OCI-LY7 (cell line): ENCODE results near the gene ZNF83. TPM values are rescaled to one million over a fixed set of nuclear protein-coding genes. Genes with fewer than 3 reads are reported as not detected.

Source experiments
- BruUV-seq: library from RNA; stranded (reverse); fragments of 400-500 nt; replicated peaks from 2 replicates; lab custom pipeline; 2021; lab: Mats Ljungman, UMichigan
- CTCF ChIA-PET: fragments of 300-600 bp; sonication (Branson Sonifier 250); formaldehyde crosslinking; loops from one replicate; lab custom pipeline; 2022; ENCODE audit warnings: antibody characterized with exemption; ENCODE audit not compliant: unreplicated experiment; lab: Charles Lee
- POLR2A ChIA-PET: fragments of 300-600 bp; sonication (Branson Sonifier 250); formaldehyde crosslinking; loops from one replicate; lab custom pipeline; 2022; ENCODE audit warnings: antibody characterized with exemption; lab: Charles Lee
- DNase-seq: peaks from one replicate; pipeline ENCODE4 v3.0.0-alpha.2; 2015; ENCODE audit warnings: low spot score
- H2AFZ ChIP-seq: fragments of 200-600 bp; sonication (generic), shearing (Covaris generic); 2 replicates; pipeline ENCODE4 v1.6.1; 2014; ENCODE audit warnings: mild to moderate bottlenecking, antibody characterized with exemption, low read length, moderate library complexity
- H3K27ac ChIP-seq: fragments of 200-600 bp; sonication (generic); 2 replicates; pipeline ENCODE4 v1.5.1; 2014; ENCODE audit warnings: mixed run types, low read depth, mild to moderate bottlenecking, moderate library complexity, low read length, inconsistent platforms; ENCODE audit not compliant: poor library complexity, severe bottlenecking
- H3K36me3 ChIP-seq: fragments of 200-600 bp; sonication (generic); 2 replicates; pipeline ENCODE4 v1.6.1; 2014; ENCODE audit warnings: mild to moderate bottlenecking, antibody characterized with exemption, low read length, moderate library complexity, mixed read lengths; ENCODE audit not compliant: insufficient read depth
- H3K4me1 ChIP-seq: fragments of 200-600 bp; sonication (generic); 2 replicates; pipeline ENCODE4 v1.5.1; 2014; ENCODE audit warnings: mild to moderate bottlenecking, low read length; ENCODE audit not compliant: insufficient read depth, poor library complexity, severe bottlenecking
- H3K4me2 ChIP-seq: fragments of 200-600 bp; sonication (generic); 2 replicates; pipeline ENCODE4 v1.6.1; 2014; ENCODE audit warnings: mild to moderate bottlenecking, low read length
- H3K4me3 ChIP-seq: fragments of 200-600 bp; sonication (generic); 2 replicates; pipeline ENCODE4 v1.5.1; 2014; ENCODE audit warnings: mild to moderate bottlenecking, low read depth, low read length; ENCODE audit not compliant: poor library complexity, severe bottlenecking
- H3K79me2 ChIP-seq: fragments of 200-600 bp; sonication (generic); 2 replicates; pipeline ENCODE4 v1.6.1; 2016; ENCODE audit warnings: low read depth, mild to moderate bottlenecking, low read length, moderate library complexity, mixed read lengths; ENCODE audit not compliant: insufficient read depth
- H3K9me2 ChIP-seq: fragments of 200-600 bp; sonication (generic); 2 replicates; pipeline ENCODE4 v1.6.1; 2016; ENCODE audit warnings: mild to moderate bottlenecking, low read length, mixed read lengths; ENCODE audit not compliant: insufficient read depth
- H3K9me3 ChIP-seq: fragments of 200-600 bp; sonication (generic); 2 replicates; pipeline ENCODE4 v1.6.1; 2014; ENCODE audit warnings: mild to moderate bottlenecking, mixed run types, low read length, mixed read lengths
- H4K20me1 ChIP-seq: fragments of 200-600 bp; sonication (generic); 2 replicates; pipeline ENCODE4 v1.6.1; 2014; ENCODE audit warnings: mild to moderate bottlenecking, antibody characterized with exemption, low read length, moderate library complexity, mixed read lengths; ENCODE audit not compliant: insufficient read depth
- CTCF ChIP-seq: fragments of 200-600 bp; sonication (generic); conservative IDR thresholded peaks from 2 replicates; pipeline ENCODE4 v1.5.1; 2014; ENCODE audit warnings: mild to moderate bottlenecking, antibody characterized with exemption, low read length, moderate library complexity, mixed read lengths
- EZH2phosphoT487 ChIP-seq: fragments of 200-600 bp; sonication (generic); IDR thresholded peaks from 2 replicates; pipeline ENCODE4 v1.6.1; 2018; ENCODE audit warnings: low read depth, borderline replicate concordance, mild to moderate bottlenecking, mixed run types, antibody characterized with exemption, low read length, moderate library complexity, mixed read lengths
- intact Hi-C: fragments of 100-400 bp; cut with micrococcal nuclease; formaldehyde crosslinking; loops from one replicate; pipeline ENCODE4 v1.10.0; 2022; ENCODE audit not compliant: unreplicated experiment
- total RNA-seq, 2 experiments: library from RNA; depleted of rRNA in 1 of 2; stranded (reverse); fragments of >200 nt in 1 of 2; shearing (Covaris generic) in 1 of 2; gene quantifications; 2 replicates each; pipeline ENCODE4 v1.2.3, GENCODE V29; 2014 to 2022

The ZNF83 gene
- total RNA-seq, 2 experiments from 2014 or later = 47.2 to 59.4 TPM

- no peak for TF ChIP-seq CTCF
- TF ChIP-seq EZH2phosphoT487 = no peak
- Histone ChIP-seq H3K4me2 (no peak overlapping the region), H3K4me1 (no peaks in the 10 kb centered on the region), H3K4me3 (no peak overlapping the region), H3K9me2 (no peaks in the 10 kb centered on the region), H2AFZ (no peak overlapping the region), H3K27ac (no peak overlapping the region), H3K9me3 (no peaks in the 10 kb centered on the region), H3K36me3 (peaks cover 48% of the 10 kb centered on the region), H3K79me2 (no peaks in the 10 kb centered on the region), H4K20me1 (no peaks in the 10 kb centered on the region)
- intact Hi-C loops = no loop called here
- no TSS peak for BruUV-seq
- no peak for DNase-seq
- POLR2A ChIA-PET = no interaction called here
- CTCF ChIA-PET = no interaction called here
Observed at GRCh38 chr19:52665027-52665426, 26.9 kb upstream of the ZNF83 start.

GRCh38 chr19:52664461-52664860, 26.3 kb upstream of the ZNF83 start:
- Histone ChIP-seq H3K79me2 (no peaks in the 10 kb centered on the region), H4K20me1 (no peaks in the 10 kb centered on the region), H3K36me3 (peaks cover 49% of the 10 kb centered on the region), H3K9me2 (no peaks in the 10 kb centered on the region), H3K4me1 (no peaks in the 10 kb centered on the region), H3K4me3 (no peak overlapping the region), H2AFZ (no peak overlapping the region), H3K9me3 (no peaks in the 10 kb centered on the region), H3K4me2 (no peak overlapping the region), H3K27ac (no peak overlapping the region)
- DNase-seq = no peak
- intact Hi-C loops = no loop called here
- ChIA-PET CTCF (no interaction called here), POLR2A (no interaction called here)
- no peak for TF ChIP-seq CTCF
- no peak for TF ChIP-seq EZH2phosphoT487
- no TSS peak for BruUV-seq

GRCh38 chr19:52662631-52663030, 24.5 kb upstream of the ZNF83 start:
- POLR2A ChIA-PET = no interaction called here
- H3K27ac ChIP-seq = no peak overlapping the region
- no peaks in the 10 kb centered on the region for H3K9me3 ChIP-seq
- H3K4me1 ChIP-seq = no peaks in the 10 kb centered on the region
- H2AFZ ChIP-seq = no peak overlapping the region
- TF ChIP-seq EZH2phosphoT487 = no peak
- no peak for TF ChIP-seq CTCF
- no TSS peak for BruUV-seq
- no peak overlapping the region for H3K4me3 ChIP-seq
- H3K9me2 ChIP-seq = no peaks in the 10 kb centered on the region
- H4K20me1 ChIP-seq = no peaks in the 10 kb centered on the region
- CTCF ChIA-PET = no interaction called here
- intact Hi-C loops = no loop called here
- H3K36me3 ChIP-seq = peaks cover 60% of the 10 kb centered on the region
- DNase-seq = no peak
- no peaks in the 10 kb centered on the region for H3K79me2 ChIP-seq
- no peak overlapping the region for H3K4me2 ChIP-seq
